ENCODE results near the gene KRT9. TPM values are rescaled to one million over a fixed set of nuclear protein-coding genes. Genes with fewer than 3 reads are reported as not detected.

The KRT9 gene
- total RNA-seq, 1 experiment from 2014 or later = 0.15 TPM

- Histone ChIP-seq H3K9me2 (ENCODE audit: insufficient read depth) (no peaks in the 10 kb centered on the region), H2AFZ (ENCODE audit: low read depth, low read length, poor library complexity, severe bottlenecking) (no peak within 1 kb of the TSS), H3K27me3 (ENCODE audit: insufficient read depth, low read length) (no peaks in the 10 kb centered on the region), H4K20me1 (ENCODE audit: insufficient read depth) (no peaks in the 10 kb centered on the region), H3K79me2 (ENCODE audit: insufficient read depth, low read length) (no peaks in the 10 kb centered on the region), H3K36me3 (ENCODE audit: control insufficient read depth in 1 of 2, insufficient read depth in 2 of 2, low read length in 2 of 2) (no peaks in the 10 kb centered on the region), H3K9ac (ENCODE audit: low read length) (no peak within 1 kb of the TSS), H3K4me1 (ENCODE audit: control insufficient read depth in 1 of 2, insufficient read depth in 2 of 2, low read length in 2 of 2) (peaks cover 0 to 8% of the 10 kb centered on the region in 2 experiments; a peak in 1 of 4 replicates), H3K4me3 (replicated peaks in 1 of 2; ENCODE audit: low read depth in 1 of 2, low read length in 2 of 2) (no peak within 1 kb of the TSS), H3K9me3 (ENCODE audit: control insufficient read depth in 1 of 2, insufficient read depth in 1 of 2, low read depth in 1 of 2, low read length in 2 of 2) (no peaks in the 10 kb centered on the region), H3K27ac (ENCODE audit: low read depth, low read length) (no peak within 1 kb of the TSS), H3K4me2 (ENCODE audit: low read length) (no peak within 1 kb of the TSS)
- ATAC-seq (no peak), DNase-seq (ENCODE audit: low read depth, low spot score) (no peak)
- no TSS peak for BruUV-seq (replicated peaks)
- RAD21 ChIA-PET (ENCODE audit: low non-redundant PET in 1 of 2, low total read pairs in 2 of 2, uncharacterized antibody in 2 of 2, unreplicated experiment in 2 of 2) = no interaction called here
- TF ChIP-seq TCF7L2 (IDR thresholded peaks at IDR 0.05; ENCODE audit: borderline replicate concordance, extremely low read depth, insufficient read depth, insufficient read length) (no peak), ZFX (IDR thresholded peaks at IDR 0.05) (no peak), JUND (IDR thresholded peaks at IDR 0.05) (no peak), POLR2A (IDR thresholded peaks at IDR 0.05; ENCODE audit: borderline replicate concordance, extremely low read depth, insufficient read depth, insufficient read length) (no peak), YY1 (IDR thresholded peaks at IDR 0.05; ENCODE audit: extremely low read depth, insufficient replicate concordance, low read depth, low read length) (no peak), EZH2 (IDR thresholded peaks at IDR 0.05) (no peak), SIN3A (IDR thresholded peaks at IDR 0.05; ENCODE audit: low read depth) (no peak), POLR2AphosphoS5 (IDR thresholded peaks at IDR 0.05; ENCODE audit: low read depth, low read length) (no peak), FOSL1 (IDR thresholded peaks at IDR 0.05; ENCODE audit: low read depth) (no peak), ATF3 (IDR thresholded peaks at IDR 0.05) (no peak), CBX3 (IDR thresholded peaks at IDR 0.05; ENCODE audit: low read depth) (no peak)
- CTCF ChIA-PET = interaction anchor here (1.0 kb wide), 1 partner anchor 76 kb away, joined by 3 read pairs; no protein-coding TSS in a partner anchor
- POLR2A ChIA-PET = no interaction called here
- intact Hi-C loops (cut with micrococcal nuclease) = no loop called here
Observed at GRCh38 chr17:41586863-41587495, 15.1 kb upstream of the KRT9 start, which contains the start of gene KRT14. KRT14 (minus strand) TSS chr17:41586895; CDS start chr17:41586834, 61 bp downstream.
